Heart right ventricle (tissue), 16 donors: Measurements from ENCODE around the gene KRTAP12-3. TPM values are rescaled to one million over a fixed set of nuclear protein-coding genes. Genes with fewer than 3 reads are reported as not detected.
"Not testable (repeated sequence)": the region's sequence is repeated elsewhere in the genome, so short reads cannot be mapped to it uniquely, and the experiment has no call there.

Experiments used
- ATAC-seq, 8 donors: fragments of 200-7000 bp; cut with Tn5 transposase; one replicate each; pipeline ENCODE4 v1.9.1; 2020; ENCODE audit warnings: mild to moderate bottlenecking in 8 of 8, moderate library complexity in 8 of 8, moderate number of reproducible peaks in 1 of 8
- DNase-seq, 2 donors: peaks; one replicate each; pipeline ENCODE4 v3.0.0-alpha.2; 2020
- H3K27ac ChIP-seq, 10 donors: fragments of 200-600 bp; sonication (generic) in 2 of 10; one replicate each; pipeline versions ENCODE4 v1.5.0 to v1.8.0; 2020 to 2022; ENCODE audit warnings: mild to moderate bottlenecking in 3 of 10
- H3K27me3 ChIP-seq, 7 donors: fragments of 200-600 bp; one replicate each; pipeline ENCODE4 v1.8.0; 2021 to 2022; ENCODE audit warnings: mild to moderate bottlenecking in 2 of 7
- H3K36me3 ChIP-seq, 9 donors: fragments of 200-600 bp; sonication (generic) in 1 of 9; one replicate each; pipeline versions ENCODE4 v1.5.0 to v1.8.0; 2020 to 2022; ENCODE audit warnings: mild to moderate bottlenecking in 2 of 9
- H3K4me1 ChIP-seq, 9 donors: fragments of 200-600 bp; sonication (generic) in 1 of 9; one replicate each; pipeline versions ENCODE4 v1.5.0 to v1.8.0; 2020 to 2022; ENCODE audit warnings: mild to moderate bottlenecking in 4 of 9
- H3K4me3 ChIP-seq, 10 donors: fragments of 200-600 bp; sonication (generic) in 2 of 10; one replicate each; pipeline versions ENCODE4 v1.5.0 to v1.8.0; 2020 to 2022; ENCODE audit warnings: mild to moderate bottlenecking in 7 of 10, moderate library complexity in 2 of 10
- H3K9me3 ChIP-seq, 11 donors: fragments of 200-600 bp in 10 of 11; sonication (generic) in 2 of 11; one replicate each; pipeline versions ENCODE4 v1.5.0 to v1.8.0; 2013 to 2022; ENCODE audit warnings: mild to moderate bottlenecking in 2 of 11, control low read depth in 1 of 11, moderate library complexity in 1 of 11
- CTCF ChIP-seq, 9 donors: fragments of 200-600 bp; sonication (generic) in 2 of 9; IDR thresholded peaks; one replicate each; pipeline versions ENCODE4 v1.5.0 to v1.8.0; 2021 to 2022; ENCODE audit warnings: antibody characterized with exemption in 9 of 9, mild to moderate bottlenecking in 5 of 9, moderate library complexity in 1 of 9
- WGBS, 2 donors: extraction: QIAGEN DNeasy Blood & Tissue Kit; methylation state at CpG; one replicate each; pipeline ENCODE4 v1.1.7; 2013; ENCODE audit warnings: inconsistent platforms in 1 of 2; 5-methylcytosine and 5-hydroxymethylcytosine counted together
- intact Hi-C, 10 donors: fragments of 100-400 bp; cut with DNase I; formaldehyde crosslinking; loops; one replicate each; pipeline versions ENCODE4 v1.11.1 to v1.14.2; 2022
- polyA plus RNA-seq, 2 donors: library from polyadenylated mRNA; stranded (reverse); fragments of 200-250 nt; gene quantifications; one replicate each; pipeline ENCODE4 v1.2.3, GENCODE V29; 2013
- total RNA-seq, 10 donors: library from RNA; stranded (reverse); fragmentation: NEBNext Ultra II Directional in 3 of 10; extraction: Animal tissue kit (Norgen Biotek cat#: 25700) in 3 of 10; gene quantifications; one replicate each; pipeline versions ENCODE4 v1.2.1 to v1.2.4, GENCODE V29; 2021 to 2023
- donor health status: Arrhythmogenic right ventricular cardiomyopathy.
- donor health status: ischemic (EF 13 %, LVEDD 7.1; RV severe dilation, severe dysfunction).
- donor health status: healthy with polysubstance abuse.
- donor health status: DM: no; HTN: yes; CAD: no.
- donor health status: DM: no; HTN: no; CAD: no.
- donor health status: ischemic (EF 25% LVEDD 6.9; RV normal size, moderate dysfunction).
- donor health status: ischemic (EF 25% LVEDD 5.7; RV mildly dilated, moderate dysfunction).
- donor health status: healthy.
- donor health status: DM: yes; HTN: yes; CAD: no.
- donor health status: Ischemic cardiomyopathy.
- donor health status: ischemic (EF 35%, LVEDD 5.7; RV mildly dilated, moderate dysfunction).
- donor health status: nonischemic (EF 11% LVEDD 7.7; RV severe dilation, severe dysfunction).
- donor health status: DM: yes; HTN: yes; CAD: no.
- donor health status: PGD.
- donor health status: ischemic (EF 29% LVEDD 5.4; RV normal size, mild dysfunction).
- donor health status: nonischemic (EF 23%, LVEDD 6.1; RV moderate dilation, normal function).

KRTAP12-3 gene
- total and polyA plus RNA-seq, 12 donors: not detected

- intact Hi-C loops: no loop called here
Measured at GRCh38 chr21:44686843-44687561, 29.3 kb downstream of the KRTAP12-3 start.

GRCh38 chr21:44687671-44688070 lies 29.9 kb downstream of the KRTAP12-3 start:
- Histone ChIP-seq H3K4me1 (no peaks in the 10 kb centered on the region), H3K4me3 (no peak overlapping the region), H3K27ac (no peak overlapping the region), H3K9me3 (peaks cover 0 to 11% (median 3%) of the 10 kb centered on the region in 11 donors), H3K27me3 (peaks cover 0 to 64% (median 29%) of the 10 kb centered on the region in 7 donors), H3K36me3 (no peaks in the 10 kb centered on the region)
- WGBS, 2 donors: 61 to 64% methylated on average over 11 of the region's 11 CpGs
- no peak for DNase-seq
- intact Hi-C loops: no loop called here
- no peak for ATAC-seq
- no peak for TF ChIP-seq CTCF (IDR thresholded peaks at IDR 0.05)

More at GRCh38 chr21:44686843-44687561, 29.3 kb downstream of the KRTAP12-3 start:
- DNase-seq (no peak), ATAC-seq (no peak)
- Histone ChIP-seq H3K4me3 (no peak overlapping the region), H3K36me3 (no peaks in the 10 kb centered on the region), H3K27ac (no peak overlapping the region), H3K27me3 (peaks cover 0 to 64% (median 29%) of the 10 kb centered on the region in 7 donors), H3K9me3 (peaks cover 0 to 4% (median 0%) of the 10 kb centered on the region in 11 donors), H3K4me1 (no peaks in the 10 kb centered on the region)
- WGBS, 2 donors: 66 to 72% methylated on average over 25 of the region's 25 CpGs
- TF ChIP-seq CTCF (IDR thresholded peaks at IDR 0.05): no peak

GRCh38 chr21:44689740-44690139 lies 32.0 kb downstream of the KRTAP12-3 start:
- Histone ChIP-seq H3K27me3 (peaks cover 0 to 59% (median 29%) of the 10 kb centered on the region in 7 donors), H3K9me3 (peaks cover 0 to 31% (median 12%) of the 10 kb centered on the region in 11 donors)
- H3K4me1 ChIP-seq, H3K27ac ChIP-seq, H3K36me3 ChIP-seq, ATAC-seq, DNase-seq, intact Hi-C loops, H3K4me3 ChIP-seq: not testable (repeated sequence)
- 84 to 88% methylated on average over 3 of the region's 3 CpGs for WGBS, 2 donors

GRCh38 chr21:44691686-44692085 lies 34.0 kb downstream of the KRTAP12-3 start:
- H3K27me3 ChIP-seq: peaks cover 0 to 61% (median 30%) of the 10 kb centered on the region in 7 donors
- H3K4me3 ChIP-seq: no peak overlapping the region
- ATAC-seq (no peak), DNase-seq (no peak)
- 64 to 70% methylated on average over 2 of the region's 2 CpGs for WGBS, 2 donors
- intact Hi-C loops: no loop called here
- H3K4me1 ChIP-seq: no peaks in the 10 kb centered on the region
- TF ChIP-seq CTCF (IDR thresholded peaks at IDR 0.05): no peak
- peaks cover 0 to 31% (median 12%) of the 10 kb centered on the region in 11 donors for H3K9me3 ChIP-seq
- H3K27ac ChIP-seq: no peak overlapping the region
- H3K36me3 ChIP-seq: no peaks in the 10 kb centered on the region
